CD14-positive monocyte (primary cell): ENCODE results near the gene FLRT1. TPM values are rescaled to one million over a fixed set of nuclear protein-coding genes. Genes with fewer than 3 reads are reported as not detected.
A peak's percentile ranks its signal among the peaks of the same experiment; 100 is the strongest.

Experiments used
- DNase-seq, 3 donors: peaks; one replicate each; pipeline ENCODE4 v3.0.0-alpha.2; 2011 to 2022
- H2AFZ ChIP-seq: 2 replicates; pipeline ENCODE4 v1.6.0; 2012; ENCODE audit warnings: mild to moderate bottlenecking, low read depth, low read length, inconsistent platforms; ENCODE audit not compliant: insufficient read depth, poor library complexity, severe bottlenecking
- H3K27ac ChIP-seq, 2 donors: 1 replicate in 1 of 2; 2 replicates in 1 of 2; pipeline ENCODE4 v1.5.1; 2012 to 2013; ENCODE audit warnings: low read length in 2 of 2, control low read depth in 1 of 2, inconsistent platforms in 1 of 2, low read depth in 1 of 2, mild to moderate bottlenecking in 1 of 2
- H3K27me3 ChIP-seq, 2 donors: one replicate each; pipeline versions ENCODE4 v1.6.0 to v1.6.1; 2011 to 2013; ENCODE audit warnings: low read length in 2 of 2; ENCODE audit not compliant: control insufficient read depth in 2 of 2, insufficient read depth in 2 of 2
- H3K36me3 ChIP-seq, 2 donors: replicated peaks in 1 of 2; 1 replicate in 1 of 2; 2 replicates in 1 of 2; pipeline versions ENCODE4 v1.5.1 to v1.6.1; 2012 to 2013; ENCODE audit warnings: low read length in 2 of 2, control low read depth in 1 of 2, inconsistent platforms in 1 of 2, mild to moderate bottlenecking in 1 of 2; ENCODE audit not compliant: insufficient read depth in 2 of 2, control insufficient read depth in 1 of 2
- H3K4me1 ChIP-seq, 2 donors: 1 replicate in 1 of 2; 2 replicates in 1 of 2; pipeline versions ENCODE4 v1.5.1 to v1.6.1; 2012 to 2013; ENCODE audit warnings: low read length in 2 of 2, control low read depth in 1 of 2, inconsistent platforms in 1 of 2, mild to moderate bottlenecking in 1 of 2, moderate library complexity in 1 of 2; ENCODE audit not compliant: insufficient read depth in 2 of 2, control insufficient read depth in 1 of 2
- H3K4me2 ChIP-seq: replicated peaks from 2 replicates; pipeline ENCODE3; 2012; ENCODE audit warnings: low read length, moderate library complexity, mild to moderate bottlenecking; ENCODE audit not compliant: poor library complexity, severe bottlenecking; ENCODE audit errors: extremely low read depth
- H3K4me3 ChIP-seq, 3 experiments: fragments of 200-600 bp in 1 of 3; sonication (generic) in 1 of 3; replicated peaks in 1 of 3; 1 replicate in 2 of 3; 2 replicates in 1 of 3; pipeline ENCODE4 v1.5.1; 2011 to 2013; ENCODE audit warnings: low read length in 3 of 3, mild to moderate bottlenecking in 3 of 3, control low read depth in 2 of 3, low read depth in 2 of 3, inconsistent platforms in 1 of 3, moderate library complexity in 1 of 3
- H3K79me2 ChIP-seq: 2 replicates; pipeline ENCODE4 v1.6.0; 2012; ENCODE audit warnings: mild to moderate bottlenecking, control low read depth, inconsistent platforms, low read length, moderate library complexity; ENCODE audit not compliant: insufficient read depth
- H3K9ac ChIP-seq: 2 replicates; pipeline ENCODE4 v1.6.0; 2017; ENCODE audit warnings: low read length, mild to moderate bottlenecking; ENCODE audit not compliant: insufficient read depth, poor library complexity, severe bottlenecking
- H3K9me3 ChIP-seq, 2 donors: replicated peaks in 1 of 2; 1 replicate in 1 of 2; 2 replicates in 1 of 2; pipeline versions ENCODE4 v1.5.1 to v1.6.1; 2012 to 2013; ENCODE audit warnings: low read length in 2 of 2, control low read depth in 1 of 2; ENCODE audit not compliant: control insufficient read depth in 1 of 2, insufficient read depth in 1 of 2
- H4K20me1 ChIP-seq: 2 replicates; pipeline ENCODE4 v1.6.0; 2012; ENCODE audit warnings: mild to moderate bottlenecking, low read length, control low read depth, moderate library complexity; ENCODE audit not compliant: insufficient read depth
- H3K27ac Mint-ChIP-seq, 7 donors: one replicate each; pipeline ENCODE4 v1.8.0; 2020; ENCODE audit warnings: mild to moderate bottlenecking in 7 of 7, mixed read lengths in 7 of 7, moderate library complexity in 6 of 7, inconsistent platforms in 2 of 7
- H3K27me3 Mint-ChIP-seq, 3 donors: one replicate each; pipeline ENCODE4 v1.8.0; 2021 to 2022; ENCODE audit warnings: low read depth in 3 of 3, mild to moderate bottlenecking in 3 of 3, mixed read lengths in 3 of 3, moderate library complexity in 3 of 3, inconsistent platforms in 1 of 3
- H3K36me3 Mint-ChIP-seq, 2 donors: one replicate each; pipeline ENCODE4 v1.8.0; 2020; ENCODE audit warnings: mixed read lengths in 2 of 2, inconsistent platforms in 1 of 2, mild to moderate bottlenecking in 1 of 2
- H3K4me1 Mint-ChIP-seq: one replicate; pipeline ENCODE4 v1.8.0; 2020; ENCODE audit warnings: mild to moderate bottlenecking, mixed read lengths
- H3K4me3 Mint-ChIP-seq, 2 donors: one replicate each; pipeline ENCODE4 v1.8.0; 2020; ENCODE audit warnings: mild to moderate bottlenecking in 2 of 2, mixed read lengths in 2 of 2, moderate library complexity in 1 of 2
- H3K9me3 Mint-ChIP-seq, 7 donors: one replicate each; pipeline ENCODE4 v1.8.0; 2020 to 2022; ENCODE audit warnings: mixed read lengths in 7 of 7, mild to moderate bottlenecking in 6 of 7, moderate library complexity in 6 of 7, inconsistent platforms in 2 of 7
- WGBS: methylation state at CpG from one replicate; pipeline ENCODE4 v1.1.5; 2013; ENCODE audit warnings: missing lambda C conversion rate; ENCODE audit not compliant: insufficient coverage; 5-methylcytosine and 5-hydroxymethylcytosine counted together
- intact Hi-C, 2 donors: fragments of 100-400 bp; cut with micrococcal nuclease; formaldehyde crosslinking; loops; one replicate each; pipeline versions ENCODE4 v1.15.0 to v1.15.1; 2023
- polyA plus RNA-seq, 3 donors: library from polyadenylated mRNA; depleted of rRNA in 1 of 3; unstranded in 2 of 3; stranded (reverse) in 1 of 3; fragments of 300-500 nt in 2 of 3; fragments of >200 nt in 1 of 3; fragmentation: Illumina TruSeq in 2 of 3; gene quantifications; 1 replicate in 2 of 3; 2 replicates in 1 of 3; pipeline ENCODE4 v1.2.3, GENCODE V29; 2012 to 2021
- TF ChIP-seq, protein P1 (sequence below): fragments of 200-600 bp; IDR thresholded peaks from one replicate; pipeline ENCODE4 v1.8.0; 2022; ENCODE audit warnings: antibody characterized with exemption, mild to moderate bottlenecking

FLRT1 gene
- polyA plus RNA-seq, 3 donors, result not detected

- H3K9ac ChIP-seq, result no peak overlapping the region
- no peaks in the 10 kb centered on the region for H3K36me3 ChIP-seq
- Mint-ChIP-seq H3K4me3 (peak overlapping the region in 1 of 2 donors; percentile 61), H3K27me3 (peaks cover 67 to 88% (median 72%) of the 10 kb centered on the region in 3 donors), H3K36me3 (peaks cover 0 to 4% of the 10 kb centered on the region in 2 donors), H3K9me3 (peaks cover 0 to 15% (median 4%) of the 10 kb centered on the region in 7 donors), H3K4me1 (peaks cover 47% of the 10 kb centered on the region), H3K27ac (no peak overlapping the region)
- H3K4me3 ChIP-seq, result no peak overlapping the region
- intact Hi-C loops, result no loop called here
- peaks cover 12% of the 10 kb centered on the region for H4K20me1 ChIP-seq
- peaks cover 0 to 5% of the 10 kb centered on the region in 2 donors for H3K9me3 ChIP-seq
- no peaks in the 10 kb centered on the region for H3K79me2 ChIP-seq
- H3K27ac ChIP-seq, result no peak overlapping the region
- no peak overlapping the region for H2AFZ ChIP-seq
- DNase-seq, result no peak
- no peak overlapping the region for H3K4me2 ChIP-seq
- peaks cover 46 to 56% of the 10 kb centered on the region in 2 donors for H3K4me1 ChIP-seq
- TF ChIP-seq, protein P1, sequence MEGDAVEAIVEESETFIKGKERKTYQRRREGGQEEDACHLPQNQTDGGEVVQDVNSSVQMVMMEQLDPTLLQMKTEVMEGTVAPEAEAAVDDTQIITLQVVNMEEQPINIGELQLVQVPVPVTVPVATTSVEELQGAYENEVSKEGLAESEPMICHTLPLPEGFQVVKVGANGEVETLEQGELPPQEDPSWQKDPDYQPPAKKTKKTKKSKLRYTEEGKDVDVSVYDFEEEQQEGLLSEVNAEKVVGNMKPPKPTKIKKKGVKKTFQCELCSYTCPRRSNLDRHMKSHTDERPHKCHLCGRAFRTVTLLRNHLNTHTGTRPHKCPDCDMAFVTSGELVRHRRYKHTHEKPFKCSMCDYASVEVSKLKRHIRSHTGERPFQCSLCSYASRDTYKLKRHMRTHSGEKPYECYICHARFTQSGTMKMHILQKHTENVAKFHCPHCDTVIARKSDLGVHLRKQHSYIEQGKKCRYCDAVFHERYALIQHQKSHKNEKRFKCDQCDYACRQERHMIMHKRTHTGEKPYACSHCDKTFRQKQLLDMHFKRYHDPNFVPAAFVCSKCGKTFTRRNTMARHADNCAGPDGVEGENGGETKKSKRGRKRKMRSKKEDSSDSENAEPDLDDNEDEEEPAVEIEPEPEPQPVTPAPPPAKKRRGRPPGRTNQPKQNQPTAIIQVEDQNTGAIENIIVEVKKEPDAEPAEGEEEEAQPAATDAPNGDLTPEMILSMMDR, result no peak
- peaks cover 15 to 82% of the 10 kb centered on the region in 2 donors for H3K27me3 ChIP-seq
- 44% methylated on average over 20 of the region's 23 CpGs for WGBS
Measured at GRCh38 chr11:64003807-64004589, 31.7 kb upstream of the FLRT1 start.

DNA sequence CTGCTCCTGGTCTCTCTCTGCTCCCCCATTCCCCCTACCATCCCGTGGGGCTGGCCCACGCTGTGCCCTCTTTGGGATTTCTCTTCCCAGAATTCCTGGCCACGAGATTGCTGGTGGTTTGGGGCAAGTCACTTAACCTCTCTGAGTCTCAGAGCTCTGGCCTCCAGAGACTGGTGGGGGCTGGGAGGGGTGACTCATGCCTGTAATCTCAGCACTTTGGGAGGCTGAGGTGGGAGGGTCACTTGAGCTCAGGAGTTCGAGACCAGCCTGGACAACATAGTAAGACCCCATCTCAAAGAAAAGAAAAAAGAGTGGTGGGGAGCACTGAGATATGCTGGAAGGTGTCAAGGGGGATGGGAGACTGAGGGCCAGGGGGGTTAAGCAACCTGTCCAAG lies 31.1 kb upstream of the FLRT1 start:
- Histone ChIP-seq H3K27me3 (peaks cover 15 to 81% of the 10 kb centered on the region in 2 donors), H2AFZ (no peak overlapping the region), H4K20me1 (peaks cover 8% of the 10 kb centered on the region), H3K9ac (no peak overlapping the region), H3K4me1 (peaks cover 40 to 50% of the 10 kb centered on the region in 2 donors), H3K4me3 (no peak overlapping the region), H3K27ac (no peak overlapping the region), H3K4me2 (no peak overlapping the region), H3K36me3 (no peaks in the 10 kb centered on the region), H3K79me2 (no peaks in the 10 kb centered on the region), H3K9me3 (peaks cover under 1 to 5% of the 10 kb centered on the region in 2 donors)
- peaks cover 0 to 15% (median 4%) of the 10 kb centered on the region in 7 donors for H3K9me3 Mint-ChIP-seq
- DNase-seq, result no peak
- H3K4me1 Mint-ChIP-seq, result peaks cover 45% of the 10 kb centered on the region
- 94% methylated on average over 2 of the region's 4 CpGs for WGBS
- H3K27me3 Mint-ChIP-seq, result peaks cover 67 to 92% (median 72%) of the 10 kb centered on the region in 3 donors
- peaks cover 0 to 4% of the 10 kb centered on the region in 2 donors for H3K36me3 Mint-ChIP-seq
- H3K27ac Mint-ChIP-seq, result peak overlapping the region in 1 of 7 donors; percentile 17
- intact Hi-C loops, result no loop called here
- TF ChIP-seq, protein P1, result no peak
- H3K4me3 Mint-ChIP-seq, result peak overlapping the region in 1 of 2 donors; percentile 39
